Stimulated activated CD4-positive, alpha-beta T cell treated with anti-CD3 and anti-CD28 coated beads, Interleukin-1b, Interleukin-23, amount 100 ng/mL, for 24 hours (primary cell): ENCODE measurements around the gene PRR15L.

Experiments
- DNase-seq, 4 experiments: peaks; one replicate each; pipeline ENCODE4 v3.0.0-alpha.2; 2020; ENCODE audit warnings: low read depth in 4 of 4, low spot score in 1 of 4

The PRR15L gene

GRCh38 chr17:47962901-47963300 lies 5.2 kb upstream of the PRR15L start:
- DNase-seq = no peak

- no peak for DNase-seq
Measured at GRCh38 chr17:47961406-47961805, 3.7 kb upstream of the PRR15L start.

DNA sequence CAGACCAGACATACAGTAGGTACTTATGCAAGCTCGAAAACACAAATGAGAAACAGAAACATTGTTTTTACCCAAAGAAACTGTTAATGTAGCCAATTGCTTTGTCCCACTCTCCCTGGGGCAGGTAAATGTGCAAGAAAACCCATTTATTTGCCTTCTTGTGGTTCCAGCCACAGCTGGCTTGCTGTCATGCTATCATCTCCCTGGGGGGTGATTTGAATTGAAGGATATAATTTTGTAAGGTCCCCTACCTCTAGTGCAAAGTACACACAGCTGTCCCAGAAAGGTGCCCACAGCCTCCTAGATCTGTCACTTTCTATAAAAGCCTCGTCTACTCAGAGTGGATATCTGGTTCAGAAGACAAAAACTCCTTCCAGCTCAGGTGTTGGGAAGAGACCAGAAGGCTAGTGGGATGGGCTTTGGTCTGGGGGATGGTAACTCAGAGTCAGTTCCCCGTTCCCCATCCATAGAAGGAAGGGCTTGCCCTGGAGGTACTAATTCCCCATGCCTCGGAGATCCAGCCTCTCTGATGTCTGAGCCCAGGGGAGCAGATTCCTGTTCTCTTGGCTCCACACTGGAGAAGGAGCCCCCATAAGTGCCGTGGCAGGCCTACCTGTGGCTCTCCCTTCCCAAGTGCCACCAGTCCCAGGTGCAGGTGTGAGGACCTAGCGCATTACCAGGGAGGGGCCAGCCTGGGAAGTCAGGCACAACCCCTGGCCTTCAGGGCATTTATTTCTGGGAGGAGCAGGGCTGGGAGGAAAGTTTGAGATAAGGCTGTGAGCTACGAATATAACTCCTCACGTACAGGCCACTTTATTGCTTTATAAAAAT lies 2.4 kb upstream of the PRR15L start:
- DNase-seq = no peak

- DNase-seq = no peak
Measured at GRCh38 chr17:47956791-47957590, 692 bp downstream of the PRR15L start.

GRCh38 chr17:47955497-47956461 lies 1.9 kb downstream of the PRR15L start:
- no peak for DNase-seq

DNA sequence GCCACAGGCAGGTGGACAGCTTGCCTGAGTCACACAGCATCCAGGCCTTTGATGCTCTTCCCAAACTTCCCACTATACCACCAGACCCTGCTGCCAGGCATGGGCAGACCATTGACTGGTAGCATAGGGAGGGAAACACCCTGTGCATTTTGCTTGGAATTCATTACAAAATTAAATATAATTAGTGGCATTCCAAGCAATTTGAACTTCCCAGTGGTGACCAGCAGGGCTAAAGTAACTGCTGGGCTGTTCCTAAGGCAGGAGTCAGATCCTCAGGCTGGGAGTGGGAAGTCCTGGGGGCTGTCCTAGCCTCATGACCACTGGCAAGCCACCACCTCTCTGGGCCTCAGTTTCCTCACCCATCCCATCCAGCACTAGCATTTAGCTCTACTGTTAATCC lies 3.8 kb downstream of the PRR15L start:
- no peak for DNase-seq

DNA sequence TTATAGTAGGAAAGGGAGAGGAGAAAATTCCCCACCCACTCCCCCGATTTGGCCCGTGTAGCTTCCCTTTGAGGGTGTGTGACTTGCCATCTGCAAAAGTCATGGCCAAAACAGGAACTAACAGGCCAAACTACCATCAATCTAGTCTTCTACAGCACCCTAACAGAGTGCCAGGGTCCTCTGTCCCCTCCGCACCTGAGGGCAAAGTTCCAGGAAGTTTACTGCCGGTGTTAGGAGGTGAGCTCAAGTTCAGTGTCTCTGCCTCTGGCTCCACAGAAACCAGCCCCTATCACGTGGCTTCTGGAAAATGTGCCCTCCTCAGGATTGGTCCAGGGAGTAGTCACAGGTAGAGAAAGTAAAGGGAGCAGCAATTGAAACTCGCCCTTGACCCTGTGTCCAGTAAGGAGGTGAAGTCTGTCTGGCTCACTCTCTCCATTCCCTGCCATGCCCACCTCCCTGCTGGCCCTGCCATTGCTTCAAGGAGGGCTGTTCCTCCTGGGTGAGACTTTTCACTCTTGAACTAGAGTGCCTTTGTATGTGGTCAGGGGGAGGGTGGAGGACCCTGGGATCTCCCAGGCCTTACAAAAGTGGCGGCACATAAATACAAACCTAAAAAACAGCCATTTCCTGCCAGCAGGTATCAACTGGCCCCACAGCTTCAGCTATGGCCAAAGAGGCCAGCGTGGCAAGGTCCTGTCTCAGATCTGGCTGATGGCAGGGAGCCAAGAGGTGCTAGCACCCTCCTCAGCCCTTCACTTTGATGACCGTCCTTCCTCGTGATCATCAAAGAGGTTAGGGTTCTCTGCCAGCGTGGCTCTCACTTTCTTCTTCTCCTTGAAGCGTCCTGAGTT lies 5.3 kb downstream of the PRR15L start:
- DNase-seq = no peak

DNA sequence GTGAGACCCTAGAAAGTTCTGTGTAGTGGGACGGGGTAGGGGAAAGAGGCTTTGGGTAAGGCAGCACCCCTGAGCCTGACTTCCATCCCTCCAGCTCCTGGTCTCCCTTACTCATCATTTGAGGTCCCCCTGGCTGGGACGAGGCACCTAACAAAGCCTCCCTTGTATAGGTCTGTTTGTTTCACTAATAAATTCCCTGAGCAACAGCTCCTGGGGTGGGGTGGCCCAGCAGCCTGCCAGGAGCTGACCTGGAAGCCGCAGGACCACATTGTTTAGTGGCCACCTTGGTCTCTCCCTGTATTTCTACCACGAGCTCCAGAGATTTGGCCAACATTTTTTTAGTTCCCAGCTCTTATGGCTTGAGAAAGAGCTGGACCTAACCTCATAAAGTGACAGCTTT lies 7.2 kb downstream of the PRR15L start:
- no peak for DNase-seq

DNA sequence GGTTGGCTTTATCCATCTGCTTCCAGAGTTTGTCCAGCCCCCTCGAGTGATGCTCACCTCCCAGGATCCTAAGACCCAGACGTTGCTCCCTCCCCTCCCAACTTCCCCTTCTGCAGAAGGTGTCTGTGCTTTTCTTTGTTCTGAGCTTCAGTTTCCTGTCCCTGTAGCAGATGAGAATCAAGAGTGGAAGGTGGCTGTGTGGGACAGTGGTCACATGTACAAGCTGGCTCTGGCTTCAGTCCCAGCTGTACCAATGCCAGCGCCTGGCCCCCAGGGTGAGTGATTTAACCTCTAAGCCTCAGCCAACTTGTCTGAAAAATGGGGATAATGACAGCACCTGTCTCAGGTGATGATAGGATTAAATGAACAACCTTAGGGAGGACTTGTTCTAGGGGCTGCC lies 7.7 kb downstream of the PRR15L start:
- DNase-seq = no peak

GRCh38 chr17:47949197-47949759 lies 8.4 kb downstream of the PRR15L start:
- peak; percentile 63 to 73 (median 68) for DNase-seq

- DNase-seq = no peak
Measured at GRCh38 chr17:47948706-47949196, 8.9 kb downstream of the PRR15L start.

DNA sequence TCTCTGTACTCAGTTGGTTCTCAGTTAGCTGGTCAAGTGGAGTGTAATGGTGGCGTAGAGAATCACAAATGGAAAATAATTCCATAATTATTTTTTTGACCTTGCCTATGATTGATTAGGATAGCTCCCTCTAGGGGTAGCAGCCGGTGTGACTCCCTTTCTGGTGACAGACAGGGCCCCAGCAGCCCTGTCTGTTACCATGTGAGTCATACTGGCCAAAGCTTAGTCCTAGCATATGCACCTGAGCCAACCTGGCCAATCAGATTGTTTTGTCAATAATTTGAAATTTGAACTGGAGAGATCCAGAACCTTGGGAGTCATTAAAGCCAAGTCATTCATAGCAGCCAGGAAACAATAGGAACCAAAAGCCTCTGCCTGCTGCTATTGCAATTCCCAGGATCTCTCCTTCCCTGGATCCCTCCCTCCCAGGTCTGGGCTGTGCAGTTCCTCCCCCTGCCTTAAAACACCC lies 10.7 kb downstream of the PRR15L start:
- DNase-seq = peak; percentile 49 to 64 (median 59)

- DNase-seq = no peak
Measured at GRCh38 chr17:47946516-47946915, 11.2 kb downstream of the PRR15L start.

GRCh38 chr17:47945529-47946508 lies 11.9 kb downstream of the PRR15L start:
- DNase-seq = no peak

DNA sequence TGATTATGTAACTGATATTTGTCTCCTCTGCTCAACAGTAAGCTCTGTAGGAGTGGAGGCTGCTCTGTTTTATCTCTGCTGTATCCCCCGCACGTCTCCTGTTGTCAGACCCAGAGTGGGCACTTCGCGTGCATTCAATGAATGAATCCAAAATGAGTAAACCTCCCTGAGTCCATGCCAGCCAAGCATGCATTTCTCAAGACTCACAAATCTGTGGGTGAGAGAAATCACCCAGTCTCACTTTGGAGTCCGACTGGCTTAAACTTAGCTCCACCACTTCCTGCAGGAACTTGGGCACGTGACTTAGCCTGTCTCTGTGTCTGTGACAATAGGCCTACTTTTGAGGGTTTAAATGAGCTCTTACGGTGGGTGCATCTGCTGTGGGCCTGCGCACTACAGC lies 12.6 kb downstream of the PRR15L start:
- DNase-seq = no peak

DNA sequence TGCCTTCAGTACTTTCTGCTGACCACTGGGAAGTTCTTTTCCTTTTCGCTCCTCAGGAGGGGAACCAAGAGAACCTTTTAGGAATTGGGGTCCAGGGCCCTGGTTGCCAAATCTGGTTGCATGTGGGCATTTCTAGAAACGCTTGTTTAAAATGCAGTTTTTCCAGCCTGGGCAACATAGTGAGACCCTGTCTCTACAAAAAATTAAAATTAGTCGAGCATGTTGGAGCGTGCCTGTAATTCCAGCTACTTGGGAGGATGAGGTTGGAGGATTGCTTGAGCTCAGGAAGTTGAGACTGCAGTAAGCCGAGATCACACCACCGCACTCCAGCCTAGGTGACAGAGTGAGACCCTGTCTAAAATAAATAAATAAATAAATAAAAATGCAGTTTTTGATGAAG lies 15.1 kb downstream of the PRR15L start:
- DNase-seq = no peak

DNA sequence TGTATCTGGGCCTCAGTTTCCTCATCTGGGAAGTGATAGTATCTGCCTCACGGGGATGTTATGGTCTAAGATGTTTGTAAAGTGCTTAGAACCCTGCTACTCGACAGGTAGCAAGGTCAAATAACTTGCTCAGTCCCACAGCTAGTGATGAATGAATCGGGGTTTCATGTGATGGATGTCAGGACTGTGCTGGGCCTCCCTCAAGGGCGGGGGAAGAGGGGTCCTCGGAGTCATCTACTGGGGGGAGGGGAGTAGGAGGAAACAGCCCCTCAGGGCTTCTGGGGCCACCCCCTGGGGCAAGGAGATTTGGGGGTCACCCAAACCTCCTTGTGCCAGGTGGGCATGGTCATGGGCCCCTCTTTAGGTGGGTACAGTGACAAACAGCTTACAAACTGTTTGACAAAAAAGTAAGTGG lies 15.6 kb downstream of the PRR15L start:
- DNase-seq = no peak
